SK-N-SH (cell line): ENCODE data around the gene KCTD7. TPM values are rescaled to one million over a fixed set of nuclear protein-coding genes. Genes with fewer than 3 reads are reported as not detected.

Experiments used
- CTCF ChIA-PET: fragments of 300-600, 350-600 bp; formaldehyde crosslinking; extraction: SDS; loops from one replicate; lab custom pipeline; 2021; lab: Yijun Ruan, JAX
- POLR2A ChIA-PET: fragments of 350-600 bp; sonication (Branson Sonifier 250); formaldehyde crosslinking; extraction: SDS; loops from one replicate; lab custom pipeline; 2020; ENCODE audit warnings: antibody characterized with exemption, inconsistent platforms; lab: Yijun Ruan, JAX
- DNase-seq: peaks from one replicate; pipeline ENCODE4 v3.0.0; 2012
- H2AFZ ChIP-seq: fragments of 200-600 bp; sonication (generic); 2 replicates; pipeline ENCODE4 v1.8.1; 2016; ENCODE audit warnings: antibody characterized with exemption, mild to moderate bottlenecking, low read depth
- H3F3A ChIP-seq: fragments of 200-600 bp; sonication (generic); replicated peaks from 2 replicates; pipeline ENCODE3; 2016; ENCODE audit warnings: antibody characterized with exemption, mild to moderate bottlenecking; ENCODE audit not compliant: insufficient read depth
- H3K27ac ChIP-seq, 2 experiments: fragments of 200-500 bp in 1 of 2; fragments of 200-600 bp in 1 of 2; sonication (Bioruptor generic) in 1 of 2; sonication (generic), shearing (Covaris generic) in 1 of 2; 2 replicates each; pipeline versions ENCODE4 v1.5.1 to v1.6.1; 2014 to 2016; ENCODE audit warnings: low read depth in 2 of 2, inconsistent platforms in 1 of 2, low read length in 1 of 2, mild to moderate bottlenecking in 1 of 2, mixed read lengths in 1 of 2
- H3K27me3 ChIP-seq: fragments of 200-600 bp; sonication (generic), shearing (Covaris generic); 2 replicates; pipeline ENCODE4 v1.6.1; 2016; ENCODE audit warnings: mixed run types; ENCODE audit not compliant: insufficient read depth
- H3K36me3 ChIP-seq, 2 experiments: fragments of 200-500 bp in 1 of 2; fragments of 200-600 bp in 1 of 2; sonication (Bioruptor generic) in 1 of 2; sonication (generic) in 1 of 2; replicated peaks in 1 of 2; 2 replicates each; pipeline versions ENCODE3 to v1.5.1; 2014 to 2016; ENCODE audit warnings: low read length in 1 of 2, mild to moderate bottlenecking in 1 of 2; ENCODE audit not compliant: insufficient read depth in 2 of 2, control insufficient read depth in 1 of 2
- H3K4me1 ChIP-seq, 2 experiments: fragments of 200-500 bp in 1 of 2; fragments of 200-600 bp in 1 of 2; sonication (Bioruptor generic) in 1 of 2; sonication (generic), shearing (Covaris generic) in 1 of 2; 2 replicates each; pipeline versions ENCODE4 v1.5.1 to v1.6.1; 2014 to 2016; ENCODE audit warnings: low read depth in 1 of 2, low read length in 1 of 2, mixed run types in 1 of 2; ENCODE audit not compliant: insufficient read depth in 2 of 2, control insufficient read depth in 1 of 2
- H3K4me2 ChIP-seq: fragments of 200-600 bp; sonication (generic), shearing (Covaris generic); 2 replicates; pipeline ENCODE4 v1.6.1; 2017; ENCODE audit warnings: mixed run types
- H3K4me3 ChIP-seq, 2 experiments: fragments of 200-500 bp in 1 of 2; fragments of 200-600 bp in 1 of 2; sonication (Bioruptor generic) in 1 of 2; sonication (generic), shearing (Covaris generic) in 1 of 2; 2 replicates each; pipeline versions ENCODE4 v1.5.1 to v1.8.1; 2014 to 2016; ENCODE audit warnings: low read depth in 2 of 2, inconsistent platforms in 1 of 2, low read length in 1 of 2, mild to moderate bottlenecking in 1 of 2, mixed read lengths in 1 of 2, moderate library complexity in 1 of 2
- H3K79me2 ChIP-seq: fragments of 200-600 bp; sonication (generic); 2 replicates; pipeline ENCODE4 v1.8.1; 2017; ENCODE audit warnings: mild to moderate bottlenecking; ENCODE audit not compliant: insufficient read depth
- H3K9ac ChIP-seq: fragments of 200-600 bp; sonication (generic); 2 replicates; pipeline ENCODE4 v1.6.1; 2017; ENCODE audit warnings: mixed run types
- H3K9me2 ChIP-seq: fragments of 200-600 bp; sonication (generic); 2 replicates; pipeline ENCODE4 v1.6.1; 2017; ENCODE audit warnings: mixed run types
- H3K9me3 ChIP-seq: fragments of 200-600 bp; sonication (generic); 2 replicates; pipeline ENCODE4 v1.6.1; 2017; ENCODE audit warnings: mixed run types, mild to moderate bottlenecking, moderate library complexity
- H4K20me1 ChIP-seq: fragments of 200-600 bp; sonication (generic); 2 replicates; pipeline ENCODE4 v1.6.1; 2017; ENCODE audit warnings: mild to moderate bottlenecking, mixed run types; ENCODE audit not compliant: insufficient read depth
- CHD2 ChIP-seq: fragments of 150-350 bp; IDR thresholded peaks from 2 replicates; pipeline ENCODE4 v1.6.1; 2018; ENCODE audit warnings: low read length; ENCODE audit not compliant: partially characterized antibody
- EP300 ChIP-seq, 2 experiments: IDR thresholded peaks; 2 replicates each; pipeline versions ENCODE4 v1.4.0 to v1.6.1; 2012; ENCODE audit warnings: borderline replicate concordance in 1 of 2, low read depth in 1 of 2, low read length in 1 of 2
- EZH2phosphoT487 ChIP-seq: fragments of 200-600 bp; sonication (generic); IDR thresholded peaks from 2 replicates; pipeline ENCODE4 v1.6.1; 2017; ENCODE audit warnings: low read depth, mixed run types, mild to moderate bottlenecking, antibody characterized with exemption, moderate library complexity, borderline replicate concordance
- GATA2 ChIP-seq: sonication (generic); formaldehyde crosslinking; IDR thresholded peaks from 2 replicates; pipeline ENCODE4 v1.5.0; 2020; ENCODE audit warnings: mild to moderate bottlenecking, missing genetic modification reagents
- JUND ChIP-seq: IDR thresholded peaks from 2 replicates; pipeline ENCODE4 v1.4.0; 2012
- MXI1 ChIP-seq: IDR thresholded peaks from 2 replicates; pipeline ENCODE4 v1.6.1; 2012; ENCODE audit warnings: mild to moderate bottlenecking, low read depth, low read length, improper control_type of control experiment
- NRF1 ChIP-seq: IDR thresholded peaks from 2 replicates; pipeline ENCODE4 v1.6.1; 2012; ENCODE audit warnings: low read depth, mild to moderate bottlenecking, low read length
- RCOR1 ChIP-seq: fragments of 150-350 bp; IDR thresholded peaks from 2 replicates; pipeline ENCODE4 v1.6.1; 2017; ENCODE audit warnings: antibody characterized with exemption, low read length
- RFX5 ChIP-seq: IDR thresholded peaks from 2 replicates; pipeline ENCODE4 v1.6.1; 2012; ENCODE audit warnings: mild to moderate bottlenecking, improper control_type of control experiment, low read length
- SIN3A ChIP-seq: IDR thresholded peaks from 2 replicates; pipeline ENCODE4 v1.6.1; 2012; ENCODE audit warnings: low read depth, mild to moderate bottlenecking, low read length, moderate library complexity, borderline replicate concordance
- SMC3 ChIP-seq: IDR thresholded peaks from 2 replicates; pipeline ENCODE4 v1.6.1; 2012; ENCODE audit warnings: low read depth, low read length, improper control_type of control experiment
- TAF1 ChIP-seq: IDR thresholded peaks from 2 replicates; pipeline ENCODE4 v1.6.1; 2012; ENCODE audit warnings: low read depth, mild to moderate bottlenecking, low read length, moderate library complexity, borderline replicate concordance
- YY1 ChIP-seq: IDR thresholded peaks from 2 replicates; pipeline ENCODE4 v1.4.0; 2012; ENCODE audit warnings: low read depth, mild to moderate bottlenecking
- WGBS: methylation state at CpG from one replicate; pipeline ENCODE4 v1.1.6; 2017; ENCODE audit warnings: low lambda C conversion rate; 5-methylcytosine and 5-hydroxymethylcytosine counted together
- polyA plus RNA-seq, 3 experiments: library from polyadenylated mRNA; depleted of rRNA; stranded (reverse); fragments of >200 nt; gene quantifications; 2 replicates each; pipeline ENCODE4 v1.2.3, GENCODE V29; 2012
- TF ChIP-seq, protein P1 (sequence below): IDR thresholded peaks from 2 replicates; pipeline ENCODE4 v1.4.0; 2012; ENCODE audit warnings: low read depth, borderline replicate concordance
- TF ChIP-seq, protein P2 (sequence below): IDR thresholded peaks from 2 replicates; pipeline ENCODE4 v1.4.0; 2012; ENCODE audit warnings: low read depth, borderline replicate concordance
- TF ChIP-seq, protein P3 (sequence below): fragments of 200-600 bp; sonication (generic); IDR thresholded peaks from 2 replicates; pipeline ENCODE4 v1.6.1; 2017; ENCODE audit warnings: antibody characterized with exemption, mild to moderate bottlenecking, moderate library complexity
- TF ChIP-seq, protein P4 (sequence below): IDR thresholded peaks from 2 replicates; pipeline ENCODE4; 2012

Gene KCTD7
- polyA plus RNA-seq, 1 of the 3 experiments (the other 2 are of a cell fraction) = 19.5 TPM

DNA sequence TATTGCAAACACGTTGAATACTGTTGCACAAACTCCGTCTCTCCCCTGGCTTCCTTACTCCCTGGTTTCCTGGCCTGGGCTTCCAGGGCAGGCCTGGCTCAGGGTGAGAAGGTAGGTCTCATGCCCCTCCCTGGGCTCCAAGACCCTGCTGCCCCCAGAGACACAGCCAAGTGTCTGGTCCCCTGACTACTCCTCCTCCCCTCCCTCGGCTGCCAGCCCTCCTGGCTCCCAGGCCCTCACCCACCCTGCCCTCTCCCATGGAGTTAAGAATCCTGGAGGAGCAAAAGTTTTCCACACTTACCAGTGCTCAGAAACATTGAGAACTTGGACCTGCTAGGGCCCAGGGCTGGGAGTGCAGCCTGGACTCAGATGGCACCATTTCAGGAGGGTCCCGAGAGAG is 64.7 kb downstream of the KCTD7 start:
- Histone ChIP-seq H3K4me1 (peaks cover 0 to 5% of the 10 kb centered on the region in 2 experiments; a peak in 1 of 4 replicates), H4K20me1 (no peaks in the 10 kb centered on the region), H3F3A (peaks cover 9% of the 10 kb centered on the region), H3K36me3 (peaks cover 0 to 3% of the 10 kb centered on the region in 2 experiments), H3K79me2 (peaks cover 14% of the 10 kb centered on the region; the same call in 1 of the 2 replicates), H3K9ac (no peak overlapping the region), H3K9me3 (no peaks in the 10 kb centered on the region), H3K4me2 (no peak overlapping the region), H3K27ac (no peak overlapping the region)
- POLR2A ChIA-PET = no interaction called here
- TF ChIP-seq SMC3 (no peak), TAF1 (no peak), MXI1 (no peak), SIN3A (no peak), JUND (no peak), EP300 (IDR thresholded peaks at IDR 0.05; ENCODE audit: borderline replicate concordance in 1 of 2, low read depth in 1 of 2, low read length in 1 of 2) (no peak), EZH2phosphoT487 (no peak), GATA2 (CRISPR knock-in tag) (no peak), YY1 (no peak), NRF1 (no peak), RFX5 (no peak), RCOR1 (no peak), CHD2 (no peak)
- TF ChIP-seq, protein P1, sequence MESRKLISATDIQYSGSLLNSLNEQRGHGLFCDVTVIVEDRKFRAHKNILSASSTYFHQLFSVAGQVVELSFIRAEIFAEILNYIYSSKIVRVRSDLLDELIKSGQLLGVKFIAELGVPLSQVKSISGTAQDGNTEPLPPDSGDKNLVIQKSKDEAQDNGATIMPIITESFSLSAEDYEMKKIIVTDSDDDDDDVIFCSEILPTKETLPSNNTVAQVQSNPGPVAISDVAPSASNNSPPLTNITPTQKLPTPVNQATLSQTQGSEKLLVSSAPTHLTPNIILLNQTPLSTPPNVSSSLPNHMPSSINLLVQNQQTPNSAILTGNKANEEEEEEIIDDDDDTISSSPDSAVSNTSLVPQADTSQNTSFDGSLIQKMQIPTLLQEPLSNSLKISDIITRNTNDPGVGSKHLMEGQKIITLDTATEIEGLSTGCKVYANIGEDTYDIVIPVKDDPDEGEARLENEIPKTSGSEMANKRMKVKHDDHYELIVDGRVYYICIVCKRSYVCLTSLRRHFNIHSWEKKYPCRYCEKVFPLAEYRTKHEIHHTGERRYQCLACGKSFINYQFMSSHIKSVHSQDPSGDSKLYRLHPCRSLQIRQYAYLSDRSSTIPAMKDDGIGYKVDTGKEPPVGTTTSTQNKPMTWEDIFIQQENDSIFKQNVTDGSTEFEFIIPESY = no peak
- TF ChIP-seq, protein P2, sequence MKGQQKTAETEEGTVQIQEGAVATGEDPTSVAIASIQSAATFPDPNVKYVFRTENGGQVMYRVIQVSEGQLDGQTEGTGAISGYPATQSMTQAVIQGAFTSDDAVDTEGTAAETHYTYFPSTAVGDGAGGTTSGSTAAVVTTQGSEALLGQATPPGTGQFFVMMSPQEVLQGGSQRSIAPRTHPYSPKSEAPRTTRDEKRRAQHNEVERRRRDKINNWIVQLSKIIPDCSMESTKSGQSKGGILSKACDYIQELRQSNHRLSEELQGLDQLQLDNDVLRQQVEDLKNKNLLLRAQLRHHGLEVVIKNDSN = no peak
- TF ChIP-seq, protein P3, sequence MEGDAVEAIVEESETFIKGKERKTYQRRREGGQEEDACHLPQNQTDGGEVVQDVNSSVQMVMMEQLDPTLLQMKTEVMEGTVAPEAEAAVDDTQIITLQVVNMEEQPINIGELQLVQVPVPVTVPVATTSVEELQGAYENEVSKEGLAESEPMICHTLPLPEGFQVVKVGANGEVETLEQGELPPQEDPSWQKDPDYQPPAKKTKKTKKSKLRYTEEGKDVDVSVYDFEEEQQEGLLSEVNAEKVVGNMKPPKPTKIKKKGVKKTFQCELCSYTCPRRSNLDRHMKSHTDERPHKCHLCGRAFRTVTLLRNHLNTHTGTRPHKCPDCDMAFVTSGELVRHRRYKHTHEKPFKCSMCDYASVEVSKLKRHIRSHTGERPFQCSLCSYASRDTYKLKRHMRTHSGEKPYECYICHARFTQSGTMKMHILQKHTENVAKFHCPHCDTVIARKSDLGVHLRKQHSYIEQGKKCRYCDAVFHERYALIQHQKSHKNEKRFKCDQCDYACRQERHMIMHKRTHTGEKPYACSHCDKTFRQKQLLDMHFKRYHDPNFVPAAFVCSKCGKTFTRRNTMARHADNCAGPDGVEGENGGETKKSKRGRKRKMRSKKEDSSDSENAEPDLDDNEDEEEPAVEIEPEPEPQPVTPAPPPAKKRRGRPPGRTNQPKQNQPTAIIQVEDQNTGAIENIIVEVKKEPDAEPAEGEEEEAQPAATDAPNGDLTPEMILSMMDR = no peak
- TF ChIP-seq, protein P4, sequence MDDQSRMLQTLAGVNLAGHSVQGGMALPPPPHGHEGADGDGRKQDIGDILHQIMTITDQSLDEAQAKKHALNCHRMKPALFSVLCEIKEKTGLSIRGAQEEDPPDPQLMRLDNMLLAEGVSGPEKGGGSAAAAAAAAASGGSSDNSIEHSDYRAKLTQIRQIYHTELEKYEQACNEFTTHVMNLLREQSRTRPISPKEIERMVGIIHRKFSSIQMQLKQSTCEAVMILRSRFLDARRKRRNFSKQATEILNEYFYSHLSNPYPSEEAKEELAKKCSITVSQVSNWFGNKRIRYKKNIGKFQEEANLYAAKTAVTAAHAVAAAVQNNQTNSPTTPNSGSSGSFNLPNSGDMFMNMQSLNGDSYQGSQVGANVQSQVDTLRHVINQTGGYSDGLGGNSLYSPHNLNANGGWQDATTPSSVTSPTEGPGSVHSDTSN = no peak
- TF ChIP-seq, all 33 proteins: peak for 0
- no peak overlapping the region for H3K4me3 ChIP-seq
- H3K9me2 ChIP-seq = no peaks in the 10 kb centered on the region
- 95% methylated on average over 4 of the region's 4 CpGs for WGBS
- CTCF ChIA-PET = no interaction called here
- H2AFZ ChIP-seq = no peak overlapping the region
- DNase-seq = no peak
- no peaks in the 10 kb centered on the region for H3K27me3 ChIP-seq

Other genes starting within 250 kb of the KCTD7 start
- 25.6 and 32.4 TPM in 2 replicates for gene RABGEF1, start 111.9 kb downstream of the KCTD7 start, polyA plus RNA-seq (2012; rRNA removed)